Central memory CD8-positive, alpha-beta T cell (primary cell): ENCODE measurements around the gene SLC1A2.

ENCODE experiments used
- ATAC-seq: fragments of 150-1000 bp; cut with Tn5 transposase; replicated peaks from 2 replicates; pipeline ENCODE4 v1.10.0; 2022; ENCODE audit warnings: mild to moderate bottlenecking, moderate FRiP score, moderate number of reproducible peaks; ENCODE audit not compliant: poor library complexity, severe bottlenecking; ENCODE audit errors: extremely low read depth
- DNase-seq, 2 donors: peaks; one replicate each; pipeline ENCODE4 v3.0.0; 2021; ENCODE audit warnings: low spot score in 2 of 2
- H3K27ac Mint-ChIP-seq: one replicate; pipeline ENCODE4 v1.8.0; 2022; ENCODE audit warnings: low read depth, mild to moderate bottlenecking, moderate library complexity, mixed read lengths
- H3K27me3 Mint-ChIP-seq: one replicate; pipeline ENCODE4 v1.8.0; 2022; ENCODE audit warnings: mixed read lengths
- H3K36me3 Mint-ChIP-seq: one replicate; pipeline ENCODE4 v1.8.0; 2022; ENCODE audit warnings: mild to moderate bottlenecking, moderate library complexity, mixed read lengths; ENCODE audit not compliant: insufficient read depth
- H3K4me1 Mint-ChIP-seq: one replicate; pipeline ENCODE4 v1.8.0; 2022; ENCODE audit warnings: mixed read lengths
- H3K4me3 Mint-ChIP-seq: one replicate; pipeline ENCODE4 v1.8.0; 2022; ENCODE audit warnings: mild to moderate bottlenecking, moderate library complexity, mixed read lengths
- H3K9me3 Mint-ChIP-seq: one replicate; pipeline ENCODE4 v1.8.0; 2022; ENCODE audit warnings: mixed read lengths

Gene SLC1A2

GRCh38 chr11:35425603-35426212 lies 6.3 kb upstream of the SLC1A2 start:
- DNase-seq, result no peak

GRCh38 chr11:35424157-35424940 lies 5.0 kb upstream of the SLC1A2 start:
- H3K9me3 Mint-ChIP-seq, result no peaks in the 10 kb centered on the region
- peaks cover 97% of the 10 kb centered on the region for H3K27me3 Mint-ChIP-seq
- peaks cover 4% of the 10 kb centered on the region for H3K4me1 Mint-ChIP-seq
- H3K36me3 Mint-ChIP-seq, result peaks cover 2% of the 10 kb centered on the region
- H3K27ac Mint-ChIP-seq, result no peak overlapping the region
- no peak for DNase-seq
- no peak overlapping the region for H3K4me3 Mint-ChIP-seq
- no peak for ATAC-seq

More at GRCh38 chr11:35425603-35426212, 6.3 kb upstream of the SLC1A2 start:
- H3K27me3 Mint-ChIP-seq, result peaks cover 100% of the 10 kb centered on the region
- no peaks in the 10 kb centered on the region for H3K9me3 Mint-ChIP-seq
- ATAC-seq, result no peak
- no peaks in the 10 kb centered on the region for H3K4me1 Mint-ChIP-seq
- no peak overlapping the region for H3K4me3 Mint-ChIP-seq
- no peak overlapping the region for H3K27ac Mint-ChIP-seq
- H3K36me3 Mint-ChIP-seq, result no peaks in the 10 kb centered on the region

- peaks cover 2% of the 10 kb centered on the region for H3K36me3 Mint-ChIP-seq
- H3K9me3 Mint-ChIP-seq, result no peaks in the 10 kb centered on the region
- no peak for ATAC-seq
- H3K27me3 Mint-ChIP-seq, result peaks cover 93% of the 10 kb centered on the region
- no peak overlapping the region for H3K27ac Mint-ChIP-seq
- peaks cover 11% of the 10 kb centered on the region for H3K4me1 Mint-ChIP-seq
- H3K4me3 Mint-ChIP-seq, result peak overlapping the region; percentile 54
- no peak for DNase-seq
Measured at GRCh38 chr11:35420371-35420770, 1.0 kb upstream of the SLC1A2 start.

GRCh38 chr11:35419830-35420333 lies 524 bp upstream of the SLC1A2 start:
- Mint-ChIP-seq H3K9me3 (no peaks in the 10 kb centered on the region), H3K27ac (no peak overlapping the region), H3K27me3 (peaks cover 93% of the 10 kb centered on the region), H3K4me1 (peaks cover 11% of the 10 kb centered on the region), H3K36me3 (peaks cover 2% of the 10 kb centered on the region), H3K4me3 (peak overlapping the region; percentile 54)
- DNase-seq (no peak), ATAC-seq (no peak)

GRCh38 chr11:35418282-35419183 lies 825 bp downstream of the SLC1A2 start:
- Mint-ChIP-seq H3K4me3 (peak overlapping the region; percentile 61), H3K9me3 (no peaks in the 10 kb centered on the region), H3K27me3 (peaks cover 92% of the 10 kb centered on the region), H3K4me1 (peaks cover 11% of the 10 kb centered on the region), H3K27ac (no peak overlapping the region), H3K36me3 (peaks cover 3% of the 10 kb centered on the region)
- no peak for ATAC-seq
- no peak for DNase-seq

GRCh38 chr11:35415487-35415886 lies 3.9 kb downstream of the SLC1A2 start:
- Mint-ChIP-seq H3K27me3 (peaks cover 81% of the 10 kb centered on the region), H3K4me1 (peaks cover 9% of the 10 kb centered on the region), H3K36me3 (peaks cover 4% of the 10 kb centered on the region), H3K4me3 (no peak overlapping the region), H3K9me3 (no peaks in the 10 kb centered on the region), H3K27ac (no peak overlapping the region)
- DNase-seq (no peak), ATAC-seq (no peak)

- DNase-seq, result no peak
- H3K27me3 Mint-ChIP-seq, result peaks cover 76% of the 10 kb centered on the region
- H3K27ac Mint-ChIP-seq, result no peak overlapping the region
- H3K9me3 Mint-ChIP-seq, result no peaks in the 10 kb centered on the region
- H3K36me3 Mint-ChIP-seq, result peaks cover 2% of the 10 kb centered on the region
- H3K4me3 Mint-ChIP-seq, result no peak overlapping the region
- peaks cover 7% of the 10 kb centered on the region for H3K4me1 Mint-ChIP-seq
- ATAC-seq, result no peak
Measured at GRCh38 chr11:35414776-35415175, 4.6 kb downstream of the SLC1A2 start.

- no peak for ATAC-seq
- peaks cover 2% of the 10 kb centered on the region for H3K36me3 Mint-ChIP-seq
- DNase-seq, result no peak
- peaks cover 7% of the 10 kb centered on the region for H3K4me1 Mint-ChIP-seq
- H3K27me3 Mint-ChIP-seq, result peaks cover 75% of the 10 kb centered on the region
- no peak overlapping the region for H3K27ac Mint-ChIP-seq
- H3K4me3 Mint-ChIP-seq, result no peak overlapping the region
- no peaks in the 10 kb centered on the region for H3K9me3 Mint-ChIP-seq
Measured at GRCh38 chr11:35414311-35414710, 5.0 kb downstream of the SLC1A2 start.

- no peak overlapping the region for H3K27ac Mint-ChIP-seq
Measured at GRCh38 chr11:35413598-35413997, 5.8 kb downstream of the SLC1A2 start.

GRCh38 chr11:35412285-35412684 lies 7.1 kb downstream of the SLC1A2 start:
- ATAC-seq (no peak), DNase-seq (no peak)
- Mint-ChIP-seq H3K36me3 (peaks cover 2% of the 10 kb centered on the region), H3K27me3 (peaks cover 58% of the 10 kb centered on the region), H3K4me1 (no peaks in the 10 kb centered on the region), H3K4me3 (no peak overlapping the region), H3K9me3 (no peaks in the 10 kb centered on the region), H3K27ac (no peak overlapping the region)

More at GRCh38 chr11:35413598-35413997, 5.8 kb downstream of the SLC1A2 start:
- DNase-seq (no peak), ATAC-seq (no peak)
- Mint-ChIP-seq H3K27me3 (peaks cover 71% of the 10 kb centered on the region), H3K4me3 (no peak overlapping the region), H3K9me3 (no peaks in the 10 kb centered on the region), H3K36me3 (peaks cover 2% of the 10 kb centered on the region), H3K4me1 (peaks cover 4% of the 10 kb centered on the region)

- H3K4me3 Mint-ChIP-seq, result no peak overlapping the region
- H3K27ac Mint-ChIP-seq, result no peak overlapping the region
- H3K4me1 Mint-ChIP-seq, result peaks cover 7% of the 10 kb centered on the region
- ATAC-seq (no peak), DNase-seq (no peak)
- peaks cover 22% of the 10 kb centered on the region for H3K27me3 Mint-ChIP-seq
- no peaks in the 10 kb centered on the region for H3K36me3 Mint-ChIP-seq
- H3K9me3 Mint-ChIP-seq, result no peaks in the 10 kb centered on the region
Measured at GRCh38 chr11:35407041-35407440, 12.3 kb downstream of the SLC1A2 start.

- Mint-ChIP-seq H3K4me1 (peaks cover 7% of the 10 kb centered on the region), H3K36me3 (no peaks in the 10 kb centered on the region), H3K27me3 (peaks cover 12% of the 10 kb centered on the region), H3K9me3 (no peaks in the 10 kb centered on the region), H3K4me3 (no peak overlapping the region), H3K27ac (no peak overlapping the region)
- DNase-seq (no peak), ATAC-seq (no peak)
Measured at GRCh38 chr11:35404388-35404775, 15.0 kb downstream of the SLC1A2 start.
